Left lobe of liver (tissue), 2 donors: ENCODE data around the gene TRHDE. TPM values are rescaled to one million over a fixed set of nuclear protein-coding genes. Genes with fewer than 3 reads are reported as not detected.
A peak's percentile ranks its signal among the peaks of the same experiment; 100 is the strongest.
"Not testable (repeated sequence)": the region's sequence is repeated elsewhere in the genome, so short reads cannot be mapped to it uniquely, and the experiment has no call there.

Experiments used
- ATAC-seq: fragments of 200-7000 bp; cut with Tn5 transposase; one replicate; pipeline ENCODE4 v1.9.1; 2020; ENCODE audit warnings: mild to moderate bottlenecking, moderate library complexity
- DNase-seq: peaks from one replicate; pipeline ENCODE4 v3.0.0-alpha.2; 2020; ENCODE audit warnings: low spot score
- total RNA-seq: library from RNA; stranded (reverse); gene quantifications from one replicate; pipeline ENCODE4 v1.2.1, GENCODE V29; 2021
- donor health status: DM: no; HTN: no; CAD: no; lungs with moderate emphysema.
- donor health status: DM: no; HTN: yes; CAD: no.

Gene TRHDE
- total RNA-seq, 1 donor from 2014 or later = 1.2 TPM

DNA sequence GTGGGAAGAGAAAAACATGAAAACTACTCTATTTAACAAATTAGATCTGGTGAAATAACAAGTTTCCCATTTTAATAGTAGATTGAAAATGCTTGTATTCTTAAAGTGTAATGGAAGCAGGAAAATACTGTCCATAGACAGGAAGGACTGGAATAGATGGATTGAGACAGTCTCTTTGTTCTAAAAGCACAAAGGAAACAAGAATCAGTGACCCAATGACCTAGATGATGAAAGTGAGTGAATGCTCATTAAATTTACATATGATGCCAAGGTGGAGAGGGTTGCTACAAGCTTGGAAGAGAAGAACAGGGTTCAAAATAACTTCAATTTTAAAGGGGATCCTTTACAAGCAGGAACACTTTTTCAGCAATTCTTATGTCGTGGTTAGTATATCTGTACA is 233.1 kb downstream of the TRHDE start:
- ATAC-seq = no peak
- DNase-seq = no peak

DNA sequence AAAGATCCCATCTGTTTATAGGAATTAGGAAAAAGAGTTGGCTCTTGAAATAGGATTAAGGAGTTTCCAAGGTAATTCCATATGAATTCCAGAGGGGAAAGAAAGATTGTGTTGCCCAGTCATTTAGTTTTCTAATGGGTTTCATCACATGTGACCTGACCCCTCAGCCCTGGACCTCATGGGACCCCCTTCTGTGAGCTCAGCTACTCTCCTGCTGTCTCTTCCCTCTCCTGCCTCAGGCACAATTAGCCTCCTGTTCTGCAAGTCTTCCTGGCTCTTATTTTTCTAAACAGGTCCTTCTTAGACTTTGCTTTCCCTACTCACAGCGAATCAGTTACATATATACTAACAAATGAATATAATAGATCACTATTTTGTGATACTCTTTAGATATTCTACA is 237.7 kb downstream of the TRHDE start:
- no peak for DNase-seq
- ATAC-seq = no peak

DNA sequence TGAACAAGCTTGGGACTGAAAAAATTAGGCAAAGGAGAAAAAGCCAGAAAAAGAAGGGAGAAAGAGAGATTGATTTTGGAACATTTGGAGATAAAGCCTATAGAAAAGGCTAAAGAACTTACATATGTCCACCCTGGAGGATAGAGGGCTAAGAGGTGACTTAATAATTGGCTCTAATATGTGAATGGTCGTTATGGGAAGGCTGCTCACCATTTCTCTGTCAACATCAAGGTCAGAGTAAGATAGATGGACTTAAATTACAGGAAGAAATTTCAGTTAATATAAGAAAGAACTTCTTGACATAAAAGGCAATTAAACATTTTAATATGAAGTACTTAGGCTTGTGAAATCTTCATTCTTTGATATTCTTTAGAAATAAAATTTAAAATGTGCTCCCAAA is 238.6 kb downstream of the TRHDE start:
- ATAC-seq (no peak), DNase-seq (no peak)

DNA sequence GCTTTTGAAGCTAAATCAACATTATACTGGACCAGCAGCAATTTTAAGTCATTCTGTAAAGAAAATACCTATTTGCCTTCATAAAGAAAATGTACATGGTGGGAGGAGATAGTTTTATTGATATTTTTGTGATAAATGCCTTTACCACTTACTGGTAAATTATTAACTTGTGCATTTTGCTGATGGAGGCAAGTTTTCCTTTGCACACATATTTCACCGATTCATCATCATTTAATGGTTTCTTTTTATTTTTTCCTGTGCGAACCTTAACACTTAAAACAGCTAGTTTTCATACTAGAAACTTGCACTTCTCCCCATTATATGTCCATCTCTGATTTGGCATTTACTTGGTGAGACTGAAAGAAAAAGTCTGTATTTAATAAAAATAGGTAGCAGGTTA is 239.3 kb downstream of the TRHDE start:
- DNase-seq (no peak), ATAC-seq (peak; percentile 55)

DNA sequence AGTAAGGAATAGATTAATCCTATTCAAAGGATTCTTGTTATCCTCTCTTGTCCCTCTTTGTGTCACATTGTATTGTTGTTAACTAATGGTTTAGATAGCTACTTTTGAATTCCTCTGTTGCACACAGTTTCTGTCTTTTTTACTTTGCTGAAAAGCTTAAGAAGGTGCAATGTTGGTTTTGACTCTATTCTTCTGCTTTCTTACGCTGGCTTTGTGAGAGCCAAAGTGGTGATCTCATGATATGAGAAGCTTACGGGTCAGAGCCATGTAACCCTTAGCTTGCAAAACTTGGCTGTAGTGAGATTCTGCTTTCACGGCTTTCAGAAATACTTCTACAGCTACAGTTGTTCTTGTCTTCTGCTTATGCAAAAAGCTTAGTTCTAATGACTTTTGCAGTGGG is 239.7 kb downstream of the TRHDE start:
- ATAC-seq = peak; percentile 85
- DNase-seq = no peak

DNA sequence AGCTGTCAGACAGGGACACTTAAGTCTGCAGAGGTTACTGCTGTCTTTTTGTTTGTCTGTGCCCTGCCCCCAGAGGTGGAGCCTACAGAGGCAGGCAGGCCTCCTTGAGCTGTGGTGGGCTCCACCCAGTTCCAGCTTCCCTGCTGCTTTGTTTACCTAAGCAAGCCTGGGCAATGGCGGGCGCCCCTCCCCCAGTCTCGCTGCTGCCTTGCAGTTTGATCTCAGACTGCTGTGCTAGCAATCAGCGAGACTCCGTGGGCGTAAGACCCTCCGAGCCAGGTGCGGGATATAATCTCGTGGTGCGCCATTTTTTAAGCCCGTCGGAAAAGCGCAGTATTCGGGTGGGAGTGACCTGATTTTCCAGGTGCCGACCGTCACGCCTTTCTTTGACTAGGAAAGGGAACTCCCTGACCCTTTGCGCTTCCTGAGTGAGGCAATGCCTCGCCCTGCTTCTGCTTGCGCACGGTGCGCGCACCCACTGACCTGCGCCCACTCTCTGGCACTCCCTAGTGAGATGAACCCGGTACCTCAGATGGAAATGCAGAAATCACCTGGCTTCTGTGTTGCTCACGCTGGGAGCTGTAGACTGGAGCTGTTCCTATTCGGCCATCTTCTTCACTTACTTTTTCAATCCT is 248.0 kb downstream of the TRHDE start:
- not testable (repeated sequence) for DNase-seq, ATAC-seq

DNA sequence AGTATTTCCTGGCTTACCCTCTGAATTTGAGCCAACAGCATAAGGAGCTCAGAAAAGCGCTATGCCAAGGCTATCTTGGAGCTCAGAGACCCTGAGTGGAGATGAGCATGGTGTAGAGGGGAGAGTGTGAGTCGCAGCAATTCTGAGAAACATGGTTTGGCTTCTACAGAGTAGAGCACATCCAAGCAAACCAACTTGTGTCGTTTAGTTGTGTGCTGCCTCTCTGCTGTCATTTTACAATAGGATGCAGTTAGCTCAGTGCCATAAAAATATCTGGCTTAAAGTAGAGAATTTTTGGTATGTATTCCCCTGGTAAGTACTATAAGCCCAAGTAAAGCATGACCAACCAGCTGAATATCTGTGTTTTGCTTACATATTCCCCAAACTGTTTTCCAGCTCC is 249.2 kb downstream of the TRHDE start:
- DNase-seq (no peak), ATAC-seq (no peak)

DNA sequence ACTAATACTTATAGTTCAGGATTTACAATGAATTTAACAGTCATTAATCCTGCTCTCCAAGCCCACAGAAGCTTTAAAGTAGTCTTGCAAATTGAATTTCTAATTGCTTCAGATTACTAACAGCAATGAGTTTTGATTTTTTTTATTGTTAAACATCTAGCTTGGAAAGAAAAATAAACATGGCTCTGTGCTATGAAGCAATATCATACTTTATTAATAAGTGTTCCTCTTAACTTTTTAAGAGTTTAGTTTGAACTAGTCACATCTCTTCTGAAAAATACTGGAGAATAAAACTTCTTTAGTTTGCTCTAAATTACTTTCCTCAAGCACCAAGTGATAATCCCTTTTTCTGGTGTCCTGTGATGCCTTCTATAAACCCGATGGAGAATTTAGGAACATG is 250.2 kb downstream of the TRHDE start:
- ATAC-seq (no peak), DNase-seq (no peak)

DNA sequence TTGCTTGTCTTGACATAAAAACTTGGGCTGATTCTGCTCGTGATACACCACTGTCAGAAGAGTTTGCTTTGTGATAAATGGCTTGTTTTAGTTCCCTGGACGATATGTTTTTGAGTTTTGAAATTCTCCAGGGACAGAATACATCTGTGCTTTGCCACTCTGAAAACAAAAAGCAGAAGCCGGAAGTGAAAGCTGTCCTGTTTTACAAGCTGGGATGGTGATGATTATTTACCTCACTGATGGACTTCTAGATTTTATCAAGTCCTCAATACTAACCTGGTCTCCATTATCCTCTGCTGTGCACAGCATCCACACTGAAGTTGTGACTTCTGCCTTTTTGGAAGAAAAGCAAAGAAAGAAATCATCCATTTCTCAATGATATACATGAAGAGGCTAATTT is 251.6 kb downstream of the TRHDE start:
- ATAC-seq = no peak
- DNase-seq = no peak

DNA sequence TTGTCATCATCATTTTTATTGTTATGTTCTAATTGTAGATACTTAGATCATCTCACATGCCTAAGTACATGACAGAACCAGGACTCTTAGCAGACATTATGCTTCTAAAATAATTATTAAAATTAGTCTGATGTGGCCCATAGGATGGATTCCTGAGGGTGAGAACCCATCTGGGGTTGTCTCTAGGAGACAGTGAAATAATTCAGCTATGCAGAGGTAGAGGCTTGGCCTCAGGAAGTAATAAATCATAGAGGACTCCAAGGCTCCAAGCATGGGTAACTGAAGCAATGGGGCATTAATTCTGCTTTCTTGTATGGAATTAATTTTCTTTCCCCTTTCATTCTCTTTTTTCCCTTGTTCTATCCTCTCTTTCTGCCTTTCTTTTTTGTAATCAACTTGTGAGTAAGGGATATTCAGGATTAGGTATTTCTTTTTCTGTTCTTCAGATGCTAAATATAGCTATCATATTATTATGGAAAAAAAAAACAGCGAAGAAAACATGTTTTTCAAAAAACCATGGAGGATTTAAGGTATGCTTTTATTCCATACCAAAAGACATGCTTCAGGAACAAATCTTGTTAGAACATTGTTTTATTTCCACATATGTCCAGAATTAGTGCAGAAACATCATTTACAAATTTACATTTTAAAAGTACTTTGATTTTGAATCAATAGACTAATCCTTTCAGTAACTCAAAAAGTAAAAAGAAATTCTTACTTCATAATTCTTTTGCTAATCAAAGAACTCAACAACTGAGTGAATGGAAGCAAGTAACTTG is 263.2 kb downstream of the TRHDE start:
- ATAC-seq (no peak), DNase-seq (no peak)

DNA sequence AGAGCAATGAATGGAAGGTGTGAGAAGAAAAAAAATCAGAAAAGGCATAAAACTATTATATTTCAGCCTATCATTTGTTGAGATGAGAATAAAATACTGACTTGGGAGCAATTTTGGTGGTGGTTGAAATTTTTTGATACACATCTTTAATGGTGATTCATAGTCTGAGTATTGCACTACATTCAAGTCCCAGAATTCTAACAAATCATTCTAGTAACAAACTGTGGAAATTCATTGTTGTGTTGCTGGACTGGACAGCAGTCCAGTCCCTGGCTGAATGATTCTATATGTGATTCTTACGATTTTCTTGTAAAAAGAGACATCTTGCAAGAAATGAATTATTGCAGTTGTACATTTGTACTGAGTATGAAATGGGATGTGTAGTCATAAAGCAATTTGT is 268.6 kb downstream of the TRHDE start:
- no peak for DNase-seq
- no peak for ATAC-seq

DNA sequence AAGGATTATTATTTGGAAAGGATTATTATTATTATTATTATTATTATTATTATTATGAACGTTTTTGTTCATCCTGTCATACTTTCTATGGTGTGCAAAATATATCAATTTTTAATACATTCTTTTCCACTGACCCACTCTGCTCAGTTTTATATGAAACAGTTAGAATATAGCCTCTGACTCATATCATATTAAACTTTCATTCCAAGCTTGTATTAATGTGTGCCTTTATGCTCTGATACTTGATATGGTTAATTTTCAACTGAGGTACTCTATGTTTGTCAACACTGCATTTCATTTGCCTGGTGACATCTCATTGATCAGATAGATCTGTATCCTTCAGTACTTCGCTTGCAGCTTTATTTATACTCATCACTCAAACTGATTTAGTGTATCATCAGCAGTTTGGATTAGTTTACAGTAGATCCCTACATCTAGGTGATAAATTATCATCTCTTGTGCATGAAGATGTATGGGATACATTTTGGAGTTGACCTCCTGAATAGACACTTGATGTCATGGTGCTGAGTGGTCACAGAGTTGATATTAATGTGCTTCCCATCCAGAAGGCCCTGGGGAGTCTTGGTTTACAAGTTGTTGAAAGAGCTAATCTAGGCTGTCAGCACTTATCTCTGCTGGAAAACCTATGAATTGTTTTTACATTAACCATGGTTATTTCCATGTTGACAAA is 271.8 kb downstream of the TRHDE start:
- DNase-seq = no peak
- ATAC-seq = no peak

DNA sequence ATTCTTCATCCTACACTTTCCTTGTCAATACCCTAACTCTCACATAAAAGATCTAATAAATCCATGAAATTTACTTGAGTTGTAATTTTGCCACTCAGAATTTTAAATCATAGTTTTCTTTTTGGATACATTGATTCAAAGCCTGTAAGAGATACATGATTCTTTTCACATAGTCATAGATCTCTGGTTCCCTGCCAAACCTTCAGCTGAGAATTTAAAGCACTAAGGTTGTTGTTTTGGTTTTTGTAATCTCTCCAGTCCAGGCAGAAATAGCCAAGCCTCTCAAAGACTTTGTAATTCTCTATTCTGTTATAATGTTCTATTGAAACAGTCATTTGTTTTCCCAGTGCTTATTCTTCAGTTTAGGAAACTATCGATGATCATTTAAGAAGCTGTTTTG is 273.9 kb downstream of the TRHDE start:
- ATAC-seq (no peak), DNase-seq (no peak)

DNA sequence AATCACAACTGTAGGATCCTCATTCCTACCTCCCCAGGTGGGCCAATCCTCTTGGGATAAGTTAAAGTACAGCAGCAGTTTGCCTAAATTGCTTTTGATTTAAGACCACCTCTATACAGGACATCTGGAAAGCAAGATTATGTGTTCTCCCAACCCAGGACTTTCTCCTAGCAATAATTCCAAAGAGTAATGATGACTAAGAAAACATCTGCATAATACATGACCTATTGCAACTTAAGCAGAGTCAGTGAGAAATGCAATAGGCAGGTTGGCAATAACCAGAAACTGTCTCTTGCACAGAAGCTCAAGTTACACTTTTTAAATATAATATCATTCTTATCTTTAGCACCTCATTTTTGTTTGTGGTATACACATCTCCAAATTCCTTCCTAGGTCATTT is 275.4 kb downstream of the TRHDE start:
- ATAC-seq (no peak), DNase-seq (no peak)

DNA sequence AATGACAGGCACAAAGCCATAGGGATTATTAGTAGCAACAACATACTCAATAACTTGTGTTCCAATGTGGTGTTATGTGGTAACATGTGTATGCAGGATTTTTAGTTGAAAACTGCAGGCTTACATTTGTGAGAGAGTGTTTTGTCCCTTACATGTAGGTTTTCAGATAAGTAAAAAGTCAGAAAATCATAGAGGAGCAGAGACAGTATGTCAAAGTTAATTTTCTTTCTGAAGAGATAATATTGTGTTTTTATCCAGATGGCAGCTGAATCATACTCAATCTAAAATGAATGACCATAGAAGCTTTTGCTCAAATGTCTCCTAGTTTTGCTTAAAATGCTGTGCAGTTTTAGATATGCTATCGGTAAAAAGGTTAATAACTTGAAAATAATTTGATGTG is 277.0 kb downstream of the TRHDE start:
- ATAC-seq = no peak
- no peak for DNase-seq

DNA sequence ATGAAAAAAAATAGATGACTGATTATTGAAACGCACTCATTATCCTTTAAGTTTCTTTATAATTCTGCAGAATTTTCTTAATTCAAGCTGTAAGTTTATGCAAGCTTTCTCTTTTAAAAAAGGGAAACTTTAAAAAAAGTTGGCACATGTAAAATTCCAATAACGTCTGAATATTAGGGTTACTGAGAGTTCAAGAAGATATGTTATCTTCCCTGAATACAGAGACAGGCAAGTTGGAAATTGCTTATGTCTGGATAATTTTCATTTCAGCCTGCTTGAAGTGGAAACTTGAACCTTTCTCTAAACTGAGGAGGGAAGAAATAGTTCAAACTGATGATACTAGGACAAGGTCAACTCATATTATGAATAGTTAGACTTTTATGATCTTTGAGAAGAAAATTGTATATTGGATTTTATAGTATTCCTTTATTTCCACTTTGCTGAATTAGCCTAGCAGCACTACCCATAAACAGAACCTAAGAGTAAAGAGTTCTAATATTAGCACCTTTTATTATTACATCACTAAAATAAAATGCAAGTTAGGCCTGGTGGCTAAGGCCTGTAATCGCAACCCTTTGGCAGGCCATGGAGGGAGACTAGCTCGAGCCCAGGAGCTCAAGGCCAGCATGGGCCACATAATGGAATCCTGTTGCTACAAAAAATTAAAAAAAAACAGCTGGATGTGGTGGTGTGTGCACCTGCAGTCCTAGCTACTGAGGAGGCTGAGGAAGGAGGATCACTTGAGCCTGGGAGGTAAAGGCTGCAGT is 288.0 kb downstream of the TRHDE start:
- DNase-seq (no peak), ATAC-seq (no peak)

DNA sequence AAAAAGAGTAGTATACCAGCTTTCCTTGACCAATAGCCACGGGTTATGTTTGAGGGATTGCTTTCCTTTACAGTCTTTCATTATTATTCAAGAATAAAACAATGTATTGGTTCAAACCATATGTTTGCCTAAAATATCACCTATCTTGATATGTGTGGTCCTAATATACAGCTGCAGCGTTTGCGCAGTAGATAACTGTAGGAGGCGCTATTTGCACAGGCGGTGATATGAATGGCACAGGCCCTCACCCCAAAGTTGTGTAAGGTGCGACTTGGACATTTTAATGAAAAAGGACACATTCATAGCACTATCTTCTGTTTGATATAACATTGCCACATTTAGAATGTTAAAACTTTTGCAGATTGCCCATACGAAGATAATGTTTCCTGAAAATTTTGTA is 298.4 kb downstream of the TRHDE start:
- ATAC-seq = peak; percentile 82
- no peak for DNase-seq

DNA sequence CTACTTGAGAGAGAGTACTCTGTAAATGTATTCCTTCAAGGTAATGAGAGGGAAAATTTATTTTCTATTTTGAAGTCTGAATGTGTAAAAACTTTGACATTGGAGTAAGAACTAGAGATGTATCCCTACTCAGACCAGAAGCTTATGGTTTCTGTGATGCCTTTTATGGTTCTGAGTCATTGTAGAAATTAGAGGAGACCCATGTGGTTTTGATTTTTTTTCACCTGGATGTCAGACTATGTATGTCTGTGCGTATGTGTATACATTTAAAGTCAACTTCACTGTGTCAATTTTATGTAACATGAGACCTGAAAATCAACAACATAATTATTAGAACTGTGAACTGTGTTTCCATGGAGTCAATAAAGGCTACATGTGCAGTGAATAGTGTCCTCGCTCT is 302.0 kb downstream of the TRHDE start:
- no peak for DNase-seq
- ATAC-seq = no peak

DNA sequence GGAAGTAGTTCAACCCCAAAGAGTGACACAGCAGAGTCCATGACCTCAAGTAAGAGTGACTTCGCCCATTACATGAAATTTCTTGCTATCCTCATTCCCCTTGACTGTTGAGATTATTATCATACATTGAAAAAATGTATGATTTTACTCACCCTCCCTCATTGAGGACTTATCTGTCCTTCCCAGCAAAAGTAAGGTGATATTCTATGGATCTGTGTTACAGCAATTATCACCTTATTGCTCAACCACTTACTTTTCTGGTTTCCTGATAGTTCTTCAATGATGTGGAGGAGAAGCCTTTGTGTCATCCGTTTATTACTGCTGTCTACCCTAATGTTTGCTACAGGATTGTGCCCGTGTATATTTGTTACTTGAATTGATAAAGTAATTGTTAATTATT is 306.2 kb downstream of the TRHDE start:
- ATAC-seq = no peak
- no peak for DNase-seq

DNA sequence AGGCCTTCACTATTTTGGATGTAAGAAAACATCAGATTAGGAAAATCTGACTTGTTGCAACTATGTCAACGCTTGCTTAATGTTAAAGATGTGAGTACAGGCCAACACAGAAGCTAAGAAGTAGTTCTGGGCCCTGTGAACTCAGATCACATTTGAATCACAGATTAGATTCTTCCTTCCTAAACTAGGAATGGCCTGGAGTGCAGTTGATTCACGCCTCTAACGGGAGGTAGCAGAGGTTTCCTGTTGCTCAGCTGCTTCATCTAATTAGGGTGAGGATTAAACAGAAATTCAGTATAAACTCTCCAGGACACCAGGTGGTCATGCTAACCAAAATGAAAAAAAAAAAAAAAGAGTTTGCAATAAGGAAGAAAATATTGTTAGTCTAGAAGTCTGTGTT is 314.3 kb downstream of the TRHDE start:
- ATAC-seq (no peak), DNase-seq (no peak)

DNA sequence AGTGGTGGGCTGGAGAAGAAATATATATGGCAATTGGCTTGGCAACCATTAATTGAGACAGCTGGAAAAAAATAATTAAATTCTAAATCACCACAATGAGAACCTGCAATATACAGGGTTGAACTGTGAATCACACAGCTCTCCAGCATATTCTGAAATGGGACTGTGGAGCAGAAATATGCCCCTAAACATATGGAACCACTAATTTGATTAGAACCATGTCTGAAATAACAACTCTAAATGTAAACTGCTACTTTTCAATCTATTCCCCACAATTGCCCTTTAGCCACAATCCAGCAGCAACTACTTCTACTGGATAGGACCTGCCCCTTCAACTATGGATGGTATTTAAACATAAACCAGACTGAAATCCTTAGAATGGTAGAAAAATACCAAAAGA is 330.4 kb downstream of the TRHDE start:
- ATAC-seq (no peak), DNase-seq (no peak)

DNA sequence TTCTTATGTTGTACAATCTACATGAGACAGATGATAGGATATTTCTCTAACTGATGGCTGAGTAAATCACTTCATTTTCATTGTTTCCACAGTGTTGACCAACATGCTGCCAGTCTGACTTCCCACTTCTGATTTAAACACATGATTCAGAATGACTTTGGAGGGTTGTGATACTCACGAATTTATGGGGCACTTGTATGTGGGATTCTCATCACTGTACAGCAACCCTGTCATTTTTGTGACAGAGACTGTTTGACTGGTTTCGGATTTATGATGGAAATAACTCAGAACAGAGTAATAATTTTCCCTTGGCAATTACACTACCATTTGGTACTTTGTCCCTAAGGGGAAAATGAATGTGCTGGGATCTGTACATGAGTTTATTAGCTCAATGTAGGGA is 333.8 kb downstream of the TRHDE start:
- ATAC-seq = no peak
- no peak for DNase-seq
